K562 (cell line): ENCODE data around the gene AP2A2.

Experiments
- BRCA1 ChIP-seq, 2 experiments: fragments of 450-650 bp in 1 of 2; sonication (generic) in 1 of 2; formaldehyde crosslinking in 1 of 2; IDR thresholded peaks; 2 replicates each; pipeline versions ENCODE4 v1.5.0 to v1.6.1; 2017 to 2020; ENCODE audit warnings: mild to moderate bottlenecking in 1 of 2, missing genetic modification reagents in 1 of 2
- POLR2AphosphoS2 ChIP-seq: IDR thresholded peaks from 2 replicates; pipeline ENCODE4 v1.6.1; 2012; ENCODE audit warnings: low read length, improper control_type of control experiment
- TF ChIP-seq, protein P1 (sequence below), 3 experiments: IDR thresholded peaks in 2 of 3; conservative IDR thresholded peaks in 1 of 3; 2 replicates each; pipeline ENCODE4 v1.5.1; 2011 to 2012; ENCODE audit warnings: low read length in 3 of 3, mild to moderate bottlenecking in 3 of 3, control low read depth in 2 of 3, improper control_type of control experiment in 1 of 3, inconsistent platforms in 1 of 3, low read depth in 1 of 3, mixed read lengths in 1 of 3, moderate library complexity in 1 of 3; ENCODE audit not compliant: insufficient read depth in 2 of 3

DNA sequence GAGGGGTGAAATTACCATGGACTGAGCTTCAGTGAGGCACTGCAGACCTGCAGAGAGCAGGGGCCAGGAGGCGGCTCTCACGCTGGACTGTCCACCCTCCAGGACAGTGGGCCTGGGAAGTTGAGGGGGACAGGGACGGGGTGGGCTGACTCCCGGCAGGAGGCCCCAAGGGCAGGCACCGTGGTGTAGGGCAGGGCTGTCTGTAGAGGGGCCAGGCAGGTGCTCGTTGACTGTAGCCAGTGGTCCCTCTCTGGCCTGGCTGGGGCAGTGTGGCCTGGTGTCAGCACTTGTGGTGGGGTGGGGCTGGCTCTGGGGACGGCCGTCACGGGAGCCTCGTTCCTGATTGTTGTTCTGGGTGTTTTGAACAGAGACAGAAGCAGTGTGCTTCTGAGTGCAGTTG is 64.4 kb downstream of the AP2A2 start:
- TF ChIP-seq POLR2AphosphoS2 (no peak), BRCA1 (IDR thresholded peaks at IDR 0.05) (no peak), BRCA1 (CRISPR knock-in tag; IDR thresholded peaks at IDR 0.05) (no peak)
- TF ChIP-seq, protein P1, sequence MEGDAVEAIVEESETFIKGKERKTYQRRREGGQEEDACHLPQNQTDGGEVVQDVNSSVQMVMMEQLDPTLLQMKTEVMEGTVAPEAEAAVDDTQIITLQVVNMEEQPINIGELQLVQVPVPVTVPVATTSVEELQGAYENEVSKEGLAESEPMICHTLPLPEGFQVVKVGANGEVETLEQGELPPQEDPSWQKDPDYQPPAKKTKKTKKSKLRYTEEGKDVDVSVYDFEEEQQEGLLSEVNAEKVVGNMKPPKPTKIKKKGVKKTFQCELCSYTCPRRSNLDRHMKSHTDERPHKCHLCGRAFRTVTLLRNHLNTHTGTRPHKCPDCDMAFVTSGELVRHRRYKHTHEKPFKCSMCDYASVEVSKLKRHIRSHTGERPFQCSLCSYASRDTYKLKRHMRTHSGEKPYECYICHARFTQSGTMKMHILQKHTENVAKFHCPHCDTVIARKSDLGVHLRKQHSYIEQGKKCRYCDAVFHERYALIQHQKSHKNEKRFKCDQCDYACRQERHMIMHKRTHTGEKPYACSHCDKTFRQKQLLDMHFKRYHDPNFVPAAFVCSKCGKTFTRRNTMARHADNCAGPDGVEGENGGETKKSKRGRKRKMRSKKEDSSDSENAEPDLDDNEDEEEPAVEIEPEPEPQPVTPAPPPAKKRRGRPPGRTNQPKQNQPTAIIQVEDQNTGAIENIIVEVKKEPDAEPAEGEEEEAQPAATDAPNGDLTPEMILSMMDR (IDR thresholded peaks at IDR 0.05 in 2 of 3, conservative IDR thresholded peaks at IDR 0.05 in 1 of 3; ENCODE audit: insufficient read depth in 2 of 3, low read depth in 1 of 3, low read length in 3 of 3) = no peak
